AG04449 (cell line): ENCODE results near the gene LMF2.

Source experiments
- CTCF ChIA-PET: fragments of 350-600 bp; formaldehyde crosslinking; extraction: SDS; loops from one replicate; lab custom pipeline; 2021; ENCODE audit warnings: antibody characterized with exemption; lab: Yijun Ruan, JAX
- POLR2A ChIA-PET: fragments of 400-600, 350-600 bp; formaldehyde crosslinking; extraction: SDS; loops from one replicate; lab custom pipeline; 2020; ENCODE audit warnings: antibody characterized with exemption, inconsistent platforms; lab: Yijun Ruan, JAX
- DNase-seq: peaks from one replicate; pipeline ENCODE4 v3.0.0-alpha.2; 2010; ENCODE audit warnings: low read depth, low spot score
- H3K4me3 ChIP-seq: 2 replicates; pipeline ENCODE4 v1.5.1; 2011; ENCODE audit warnings: low read depth, mild to moderate bottlenecking, control low read depth, low read length
- TF ChIP-seq, protein P1 (sequence below): IDR thresholded peaks from one replicate; pipeline ENCODE4 v1.5.1; 2011; ENCODE audit warnings: mild to moderate bottlenecking, moderate library complexity, low read length, control low read depth, inconsistent platforms; ENCODE audit not compliant: insufficient read depth; ENCODE audit errors: missing control alignments

LMF2 gene

DNA sequence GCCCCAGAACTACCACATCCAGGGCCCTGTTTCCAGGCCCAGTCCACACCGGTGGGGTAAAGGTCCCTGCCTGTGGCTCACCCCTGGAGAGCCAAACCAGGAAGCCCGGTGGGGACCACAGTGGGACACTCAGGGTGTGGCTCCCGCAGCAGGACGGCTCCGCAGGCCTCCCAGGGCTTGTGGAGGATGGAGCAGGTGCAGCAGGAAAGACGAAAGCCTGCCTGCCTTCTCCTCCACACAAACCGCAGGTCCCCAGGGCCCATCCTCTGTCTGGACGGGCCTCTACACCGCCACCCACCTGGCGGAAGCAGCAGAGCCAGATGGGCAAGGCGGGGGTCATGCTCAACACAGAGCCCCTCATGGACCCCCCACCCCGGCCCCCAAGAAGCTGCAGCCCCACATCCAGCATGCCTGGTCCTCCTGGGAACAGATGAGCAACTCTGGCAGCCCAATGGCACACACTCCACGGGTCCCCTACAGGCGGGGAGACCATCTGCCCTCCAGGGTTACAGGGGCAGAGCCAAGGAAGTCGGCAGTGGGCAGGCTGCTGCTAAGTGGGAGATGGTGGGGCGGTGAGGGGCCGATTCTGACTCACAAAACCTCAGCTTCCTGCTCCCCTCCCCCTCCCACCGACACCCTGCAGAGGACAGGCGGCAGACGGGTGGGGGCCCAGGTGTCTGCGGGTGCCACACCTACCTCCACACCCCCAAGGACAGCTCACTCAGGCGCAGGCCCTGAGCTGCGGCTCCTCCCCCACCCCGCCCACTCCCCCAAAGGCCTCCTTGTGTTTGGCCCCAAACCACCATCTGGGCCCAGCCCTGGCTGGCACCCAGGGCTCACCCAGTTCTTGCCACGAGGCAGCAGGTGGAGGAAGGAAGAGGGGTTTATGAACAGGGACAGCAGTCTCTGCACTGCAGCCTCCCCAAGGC, 37.9 kb downstream of the LMF2 start:
- CTCF ChIA-PET = interaction anchor here (1.1 to 1.3 kb wide), 3 partner anchors 13 to 150 kb away, joined by 3 to 4 read pairs (median 3); partner anchors contain the start of gene SCO2
- H3K4me3 ChIP-seq = no peak overlapping the region
- DNase-seq = no peak
- TF ChIP-seq, protein P1, sequence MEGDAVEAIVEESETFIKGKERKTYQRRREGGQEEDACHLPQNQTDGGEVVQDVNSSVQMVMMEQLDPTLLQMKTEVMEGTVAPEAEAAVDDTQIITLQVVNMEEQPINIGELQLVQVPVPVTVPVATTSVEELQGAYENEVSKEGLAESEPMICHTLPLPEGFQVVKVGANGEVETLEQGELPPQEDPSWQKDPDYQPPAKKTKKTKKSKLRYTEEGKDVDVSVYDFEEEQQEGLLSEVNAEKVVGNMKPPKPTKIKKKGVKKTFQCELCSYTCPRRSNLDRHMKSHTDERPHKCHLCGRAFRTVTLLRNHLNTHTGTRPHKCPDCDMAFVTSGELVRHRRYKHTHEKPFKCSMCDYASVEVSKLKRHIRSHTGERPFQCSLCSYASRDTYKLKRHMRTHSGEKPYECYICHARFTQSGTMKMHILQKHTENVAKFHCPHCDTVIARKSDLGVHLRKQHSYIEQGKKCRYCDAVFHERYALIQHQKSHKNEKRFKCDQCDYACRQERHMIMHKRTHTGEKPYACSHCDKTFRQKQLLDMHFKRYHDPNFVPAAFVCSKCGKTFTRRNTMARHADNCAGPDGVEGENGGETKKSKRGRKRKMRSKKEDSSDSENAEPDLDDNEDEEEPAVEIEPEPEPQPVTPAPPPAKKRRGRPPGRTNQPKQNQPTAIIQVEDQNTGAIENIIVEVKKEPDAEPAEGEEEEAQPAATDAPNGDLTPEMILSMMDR = no peak
- POLR2A ChIA-PET = interaction anchor here (1.3 kb wide), 1 partner anchor 55 kb away, joined by 4 read pairs; the partner anchor contains the start of gene SCO2

DNA sequence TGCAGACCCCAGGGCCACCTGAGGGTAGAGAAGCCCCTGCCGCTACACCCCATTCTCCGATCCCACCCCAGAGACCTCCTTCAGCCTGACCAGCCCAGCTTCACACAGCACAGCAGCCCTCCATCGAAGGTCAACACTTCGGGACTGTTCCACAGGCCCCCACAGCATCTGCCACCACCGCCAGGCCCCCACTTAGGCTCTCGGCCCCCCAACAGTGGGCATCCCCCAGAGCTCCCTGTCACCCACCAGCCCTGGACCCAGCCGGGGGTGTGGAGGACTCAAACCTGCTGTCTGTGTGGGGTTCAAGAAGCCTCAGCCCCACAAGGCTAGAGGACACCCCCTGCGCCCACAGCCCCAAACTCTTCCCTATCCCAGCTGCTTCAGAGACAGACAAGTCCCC, 38.9 kb downstream of the LMF2 start:
- POLR2A ChIA-PET = no interaction called here
- TF ChIP-seq, protein P1 = no peak
- H3K4me3 ChIP-seq = no peak overlapping the region
- DNase-seq = no peak
- CTCF ChIA-PET = interaction anchor here (0.8 to 1.4 kb wide), 3 partner anchors 11 to 46 kb away, joined by 3 read pairs; no protein-coding TSS in a partner anchor

DNA sequence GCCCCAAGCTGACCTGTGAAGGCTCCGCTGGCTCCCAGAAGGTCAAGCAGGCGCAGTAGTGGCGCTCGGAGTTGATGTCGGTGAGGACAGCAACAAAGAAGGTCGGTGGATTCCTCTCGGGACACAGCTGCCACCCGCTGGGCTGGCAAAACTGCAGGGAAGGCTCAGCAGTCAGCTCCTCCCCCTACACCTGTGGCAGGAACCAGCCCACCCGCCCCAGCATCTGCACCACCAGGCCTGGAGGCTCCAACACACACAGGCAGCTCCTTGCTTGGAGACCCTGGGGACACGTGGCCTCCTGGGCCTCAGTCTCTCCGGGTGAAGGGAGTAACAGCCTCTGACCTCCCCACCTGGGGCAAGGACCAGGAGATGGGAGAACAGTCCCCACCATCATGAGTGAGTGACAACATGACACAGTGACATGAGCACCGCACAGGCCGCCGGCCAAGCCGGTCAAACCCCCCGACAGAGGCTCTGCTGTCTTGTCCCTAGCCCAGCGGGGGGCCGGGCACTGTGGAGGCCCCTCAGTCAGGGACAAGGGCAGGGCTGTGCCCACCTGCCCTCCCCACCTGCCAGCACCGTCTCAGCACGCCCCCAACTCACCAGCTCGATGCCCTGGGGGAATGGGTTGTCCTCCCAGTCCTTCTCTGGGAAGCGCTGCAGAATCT, 39.6 kb downstream of the LMF2 start:
- POLR2A ChIA-PET = no interaction called here
- CTCF ChIA-PET = interaction anchor here (0.9 to 1.4 kb wide), 2 partner anchors 18 to 46 kb away, joined by 3 read pairs; no protein-coding TSS in a partner anchor
- no peak overlapping the region for H3K4me3 ChIP-seq
- no peak for DNase-seq
- TF ChIP-seq, protein P1 = no peak

DNA sequence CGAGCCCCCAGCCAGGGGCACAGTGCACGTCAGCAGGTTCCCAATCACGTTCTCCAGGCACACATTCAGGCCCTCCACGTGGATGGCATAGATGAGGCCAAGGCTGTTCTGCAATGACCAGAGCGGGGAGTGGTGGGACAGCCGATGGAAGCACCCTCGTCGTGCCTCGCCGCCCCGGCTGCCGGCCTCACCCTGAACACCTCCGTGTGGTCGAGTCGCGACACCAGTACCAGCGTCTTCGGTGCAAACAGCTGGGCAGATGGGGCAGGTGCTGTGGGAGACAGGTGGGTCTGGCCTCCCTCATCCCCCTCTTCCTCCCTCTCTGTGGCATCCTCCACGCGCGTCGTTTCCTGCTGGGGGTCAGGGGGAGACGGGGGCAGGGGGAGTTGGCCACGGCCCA, 40.2 kb downstream of the LMF2 start:
- no peak for DNase-seq
- TF ChIP-seq, protein P1 = no peak
- H3K4me3 ChIP-seq = no peak overlapping the region
- CTCF ChIA-PET = interaction anchor here (0.6 to 1.4 kb wide), 2 partner anchors 17 to 101 kb away, joined by 3 read pairs; no protein-coding TSS in a partner anchor
- POLR2A ChIA-PET = no interaction called here

DNA sequence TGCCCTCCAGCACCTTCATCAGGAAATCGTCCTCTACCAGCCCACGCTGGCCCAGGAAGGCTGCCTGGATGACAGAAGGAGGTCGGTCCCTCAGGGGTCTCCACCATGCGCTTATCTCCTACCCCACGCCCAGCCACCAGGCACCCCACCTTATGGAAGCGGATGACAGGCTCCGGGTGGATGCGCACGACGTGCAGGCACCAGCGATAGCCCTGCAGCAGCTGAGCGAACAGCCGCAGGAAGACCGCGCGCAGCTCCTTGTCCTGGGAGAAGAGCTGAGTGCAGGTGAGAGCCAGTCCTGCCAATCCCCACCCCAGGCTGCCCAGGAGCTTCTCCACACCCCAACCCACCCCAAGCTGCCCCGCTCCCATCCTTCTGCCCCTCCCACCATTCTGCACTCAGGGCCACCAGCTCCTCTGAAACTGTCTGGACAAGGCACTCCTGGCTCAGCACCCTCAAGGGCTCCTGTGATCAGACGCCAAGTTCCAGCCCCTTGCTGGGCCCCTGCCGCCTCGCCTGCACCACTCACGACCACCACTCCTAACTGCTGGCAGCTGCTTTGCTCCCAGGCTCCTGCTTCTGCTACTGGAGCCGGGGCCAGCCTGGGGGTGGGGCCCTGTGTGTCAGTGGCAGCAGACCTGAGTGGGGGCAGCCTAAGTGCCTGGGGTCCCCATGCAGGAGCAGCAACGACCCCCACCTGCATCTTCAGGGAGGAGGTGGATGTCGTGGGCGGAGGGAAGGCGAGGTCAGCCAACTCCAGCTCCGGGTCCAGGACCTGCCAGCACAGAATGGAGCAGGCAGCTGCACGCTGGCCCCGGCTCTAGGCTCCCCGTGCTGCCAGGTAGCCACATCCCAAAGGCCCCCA, 42.2 kb downstream of the LMF2 start:
- POLR2A ChIA-PET = interaction anchor here (0.6 kb wide), 1 partner anchor 214 kb away, joined by 4 read pairs; no protein-coding TSS in a partner anchor
- TF ChIP-seq, protein P1 = no peak
- no peak overlapping the region for H3K4me3 ChIP-seq
- DNase-seq = no peak
- CTCF ChIA-PET = interaction anchor here (1.1 kb wide), 1 partner anchor 8 kb away, joined by 7 read pairs; no protein-coding TSS in a partner anchor
